GM21723 (cell line): ENCODE measurements around the gene MRPL37.

Experiments
- ATAC-seq: cut with Tn5 transposase; IDR thresholded peaks from one replicate; pipeline ENCODE4 v1.9.1; 2021; ENCODE audit warnings: mild to moderate bottlenecking, moderate library complexity; ENCODE audit not compliant: unreplicated experiment

Gene MRPL37

DNA sequence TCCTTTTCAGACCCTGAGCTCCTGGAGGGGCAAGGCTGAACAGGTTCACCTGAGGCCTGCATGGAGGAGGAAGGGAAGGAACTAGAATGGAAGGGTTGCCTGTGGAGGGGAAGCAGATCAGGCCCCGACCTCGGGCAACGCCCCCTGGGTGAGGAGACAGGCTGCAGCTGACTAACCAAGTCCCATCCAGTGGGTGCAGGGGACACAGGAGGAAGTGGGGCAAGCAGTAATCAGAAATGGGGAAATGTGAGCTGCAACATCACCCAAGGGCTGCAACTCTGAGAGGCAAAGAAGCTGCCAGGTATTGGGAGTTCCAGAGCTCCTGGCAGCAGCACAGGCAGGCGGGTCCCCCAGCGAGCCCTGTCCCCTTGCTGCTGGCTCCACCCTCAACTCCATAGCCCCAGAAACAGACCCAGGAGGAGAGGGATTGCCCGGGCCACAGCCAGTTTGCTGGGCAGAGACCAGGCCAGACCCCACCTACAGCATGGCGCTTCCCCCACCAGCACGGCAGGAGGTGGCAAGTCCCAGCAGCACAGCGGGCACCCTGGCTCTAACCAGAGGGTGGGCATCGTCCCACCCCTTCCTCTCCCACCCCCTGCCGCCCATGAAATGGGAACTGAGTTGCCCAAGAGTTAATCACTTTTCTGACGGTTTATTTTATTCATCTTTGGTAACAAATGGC, 38.5 kb downstream of the MRPL37 start:
- no peak for ATAC-seq

DNA sequence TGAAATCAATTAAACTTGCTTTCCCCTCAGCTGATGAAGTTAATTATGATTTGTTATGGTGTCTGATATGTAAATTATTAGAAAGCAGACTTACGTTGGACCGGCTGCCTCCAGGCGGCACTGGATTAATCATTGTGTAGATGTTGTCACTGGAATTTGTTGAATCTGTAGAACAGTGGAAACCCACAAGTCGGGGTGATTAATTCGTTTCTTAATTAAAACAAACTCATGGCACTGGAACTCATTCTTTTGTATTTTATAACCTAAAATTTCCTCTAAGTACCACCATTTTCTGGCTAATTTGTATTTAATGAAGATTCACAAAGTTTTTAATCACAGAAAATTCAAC, 39.0 kb downstream of the MRPL37 start:
- no peak for ATAC-seq

DNA sequence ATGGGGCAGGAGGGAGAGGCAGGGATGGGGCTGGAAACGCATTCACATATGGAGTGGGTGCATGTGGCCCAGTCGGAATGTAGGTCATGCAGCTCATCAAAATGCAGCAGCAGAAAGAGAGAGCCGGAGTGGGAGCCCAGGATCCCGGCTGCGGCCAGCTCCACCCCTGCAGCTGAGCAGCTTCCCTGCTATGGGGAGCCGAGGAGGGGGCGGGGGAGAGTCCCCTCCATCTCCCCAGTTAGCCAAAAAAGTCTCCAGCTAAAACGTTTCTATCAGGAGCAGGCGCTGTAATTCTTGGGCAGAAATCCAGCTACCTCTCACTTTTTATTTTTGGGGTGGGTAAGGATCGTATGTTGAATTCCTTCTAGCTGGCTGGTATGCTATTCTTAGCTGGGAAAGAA, 39.7 kb downstream of the MRPL37 start:
- ATAC-seq, result no peak

DNA sequence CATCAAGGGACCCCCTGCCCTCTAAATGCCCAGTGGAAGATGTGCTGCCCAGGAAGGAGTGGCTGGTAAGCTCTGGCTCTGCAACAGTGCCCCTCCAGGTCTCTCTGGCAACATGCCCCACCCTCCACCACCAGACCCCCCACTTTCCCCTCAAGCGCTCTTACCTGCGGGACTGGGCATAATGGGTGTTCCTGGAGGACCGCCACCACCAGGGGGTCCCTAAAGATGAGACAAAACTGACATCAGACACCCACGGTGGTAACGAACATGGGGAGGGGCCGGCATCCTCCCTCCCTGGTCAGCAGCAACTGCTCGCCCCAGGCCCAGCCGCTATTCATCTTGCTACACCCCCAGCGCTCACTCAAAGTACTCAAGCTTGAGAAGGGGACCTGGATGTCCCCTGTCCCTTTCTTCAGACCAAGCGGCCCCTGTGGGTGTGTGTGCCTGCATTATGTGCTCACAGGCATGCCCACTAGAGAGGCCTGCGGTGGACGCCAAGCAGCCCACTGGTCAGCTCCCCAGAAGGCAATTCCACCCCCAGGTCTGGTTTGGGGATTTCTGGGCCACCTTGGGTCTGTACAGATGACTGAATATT, 40.9 kb downstream of the MRPL37 start:
- ATAC-seq, result no peak

DNA sequence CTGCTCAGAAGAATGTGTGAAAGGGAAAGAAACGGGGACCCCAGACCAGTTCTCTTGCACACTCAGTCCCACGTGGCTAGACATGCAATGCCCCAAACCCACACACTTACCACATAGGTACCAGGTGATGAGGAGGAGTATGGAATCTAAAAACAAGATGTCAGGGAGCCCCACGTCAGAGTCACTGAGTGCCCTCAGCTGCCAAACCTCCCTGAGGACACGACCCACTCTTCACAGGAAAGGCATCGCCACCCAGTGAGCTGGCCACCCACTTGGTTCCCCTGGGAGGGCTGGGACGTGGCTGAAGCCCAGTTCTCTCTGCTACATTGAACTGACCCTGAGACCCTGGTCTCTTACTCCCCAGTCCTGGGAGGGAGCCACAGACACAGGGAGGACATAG, 41.4 kb downstream of the MRPL37 start:
- no peak for ATAC-seq

DNA sequence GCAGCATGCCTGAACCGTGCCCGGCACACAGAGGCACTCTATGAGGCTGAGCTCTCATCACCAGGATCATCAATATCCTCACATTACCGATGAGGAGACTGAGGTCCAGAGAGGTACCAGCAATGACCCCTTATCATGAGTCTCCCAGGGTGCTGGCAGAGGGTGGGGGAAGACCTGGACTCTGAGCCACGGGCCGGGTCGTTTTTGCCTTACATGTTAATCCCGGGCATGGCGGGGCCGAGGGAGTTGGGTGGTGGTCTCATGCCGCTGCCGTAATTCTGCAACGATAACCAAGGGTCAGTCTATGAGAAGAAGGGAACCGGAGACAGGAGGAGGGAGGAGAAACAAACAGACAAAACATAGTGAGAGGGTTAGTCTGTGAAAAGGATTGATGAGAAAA, 43.1 kb downstream of the MRPL37 start:
- ATAC-seq, result no peak

DNA sequence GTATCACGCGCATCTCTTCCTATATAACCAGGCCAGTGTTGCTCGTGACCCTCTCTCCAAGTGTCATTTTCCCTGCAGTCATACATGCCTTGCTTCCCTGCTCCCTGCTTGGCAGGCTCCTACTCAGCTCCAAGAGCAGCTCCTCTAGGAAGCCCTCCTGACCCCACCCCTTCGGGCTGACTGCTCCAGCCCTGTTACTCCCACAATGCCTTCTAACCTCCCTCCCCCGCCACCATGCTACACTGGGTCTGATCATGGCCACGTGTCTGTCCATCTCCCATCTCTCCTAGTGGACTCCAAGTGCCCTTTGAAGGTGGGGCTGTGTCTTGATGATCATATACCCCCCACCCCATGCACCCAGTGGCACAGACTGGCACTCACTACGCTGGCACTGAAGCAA, 44.7 kb downstream of the MRPL37 start:
- ATAC-seq, result no peak

DNA sequence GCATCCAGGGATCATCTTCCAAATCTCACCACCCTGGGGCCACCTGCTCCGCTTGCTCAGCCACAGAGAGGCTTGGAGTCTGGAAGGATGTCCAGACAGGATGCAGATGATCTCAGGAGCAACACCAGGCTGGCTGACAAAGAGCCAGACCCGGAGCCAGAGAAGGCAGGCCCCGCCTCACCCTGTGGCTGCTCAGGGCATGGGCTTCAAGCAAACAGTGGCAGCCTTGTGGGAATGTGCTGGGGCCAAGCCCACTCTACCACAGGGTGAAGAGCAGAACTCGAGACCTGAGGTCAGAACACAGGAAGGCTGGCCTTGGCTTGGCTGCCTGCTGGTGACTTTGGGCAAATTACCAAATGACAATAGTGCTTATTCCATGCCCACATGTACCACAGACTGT, 45.5 kb downstream of the MRPL37 start:
- no peak for ATAC-seq

DNA sequence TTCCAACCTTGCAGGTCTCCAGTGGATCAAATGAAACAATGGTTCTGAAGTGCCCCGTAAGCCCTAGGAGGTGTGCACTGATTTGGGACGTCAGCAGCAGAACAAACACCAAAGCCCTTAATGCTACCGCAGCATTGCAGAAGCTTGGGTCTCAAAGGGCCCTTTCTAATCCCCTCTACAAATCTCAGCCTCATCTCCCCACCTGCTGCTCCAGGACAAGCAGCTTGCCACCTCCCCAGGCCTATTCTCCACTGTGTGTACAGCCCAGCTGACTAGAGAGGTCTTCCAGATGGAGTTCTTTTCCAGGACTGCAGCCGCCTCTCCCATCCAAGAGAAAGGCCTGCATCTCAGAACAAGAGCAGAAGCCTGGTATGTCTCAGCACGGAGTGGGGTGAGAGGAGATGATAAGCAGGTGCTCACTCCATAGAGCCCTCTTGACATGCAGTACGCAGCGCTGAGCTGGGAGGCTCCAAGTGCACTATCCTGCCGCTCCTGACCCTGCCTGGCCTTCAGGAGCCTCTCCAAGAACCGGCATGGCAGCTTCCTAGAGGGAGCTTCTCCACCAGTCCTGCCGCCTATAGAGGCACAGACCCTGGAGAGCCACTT, 46.3 kb downstream of the MRPL37 start:
- no peak for ATAC-seq

DNA sequence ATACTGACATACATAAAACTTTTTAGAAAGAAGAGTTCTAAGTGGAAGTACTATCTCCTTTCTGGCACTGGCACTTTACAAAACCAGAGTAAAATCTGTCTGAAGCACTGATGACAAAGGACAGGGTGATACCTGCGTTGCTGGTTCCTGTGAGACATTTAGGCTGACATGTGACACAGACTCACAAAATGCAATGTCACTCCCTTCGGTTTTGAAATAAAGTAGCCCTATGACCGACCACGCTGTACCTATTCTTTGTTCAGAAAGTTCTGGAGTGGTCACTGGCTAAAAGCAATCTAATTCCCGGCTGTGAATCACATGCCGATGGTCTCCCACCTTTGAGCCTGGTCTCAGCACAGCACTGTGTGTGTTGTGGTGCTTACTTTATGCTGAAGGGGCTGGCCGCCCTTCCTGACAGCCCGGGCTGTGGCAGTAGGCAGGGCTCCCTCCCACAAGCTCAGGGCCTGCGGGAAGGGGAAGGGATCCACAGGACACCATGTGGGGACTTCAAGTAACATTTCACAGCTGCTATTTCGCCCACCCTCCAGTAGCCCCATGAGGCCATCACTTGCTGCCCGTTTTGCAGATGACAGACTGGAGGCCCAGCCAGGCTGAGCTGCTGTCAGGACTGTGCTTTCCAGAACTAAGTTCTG, 48.0 kb downstream of the MRPL37 start:
- ATAC-seq, result no peak

DNA sequence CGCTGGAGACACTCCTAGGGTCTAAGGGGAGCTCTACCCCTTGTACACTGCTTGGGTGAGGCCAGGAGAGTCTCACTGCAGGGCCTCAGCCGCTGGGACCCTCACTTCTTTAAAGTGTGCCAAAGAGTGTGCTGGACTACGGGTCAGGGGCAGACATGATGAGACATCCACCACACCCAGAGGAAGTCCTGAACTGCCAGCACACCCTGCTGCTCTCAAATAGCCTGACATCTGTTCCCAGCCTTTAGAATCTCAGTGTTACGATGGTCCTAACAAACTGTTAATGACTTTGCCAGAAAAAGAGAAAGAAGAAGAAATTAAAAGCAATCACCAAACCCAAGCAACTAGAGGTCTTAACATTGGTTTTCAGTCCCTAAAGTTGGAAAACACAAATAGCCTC, 49.0 kb downstream of the MRPL37 start:
- no peak for ATAC-seq

DNA sequence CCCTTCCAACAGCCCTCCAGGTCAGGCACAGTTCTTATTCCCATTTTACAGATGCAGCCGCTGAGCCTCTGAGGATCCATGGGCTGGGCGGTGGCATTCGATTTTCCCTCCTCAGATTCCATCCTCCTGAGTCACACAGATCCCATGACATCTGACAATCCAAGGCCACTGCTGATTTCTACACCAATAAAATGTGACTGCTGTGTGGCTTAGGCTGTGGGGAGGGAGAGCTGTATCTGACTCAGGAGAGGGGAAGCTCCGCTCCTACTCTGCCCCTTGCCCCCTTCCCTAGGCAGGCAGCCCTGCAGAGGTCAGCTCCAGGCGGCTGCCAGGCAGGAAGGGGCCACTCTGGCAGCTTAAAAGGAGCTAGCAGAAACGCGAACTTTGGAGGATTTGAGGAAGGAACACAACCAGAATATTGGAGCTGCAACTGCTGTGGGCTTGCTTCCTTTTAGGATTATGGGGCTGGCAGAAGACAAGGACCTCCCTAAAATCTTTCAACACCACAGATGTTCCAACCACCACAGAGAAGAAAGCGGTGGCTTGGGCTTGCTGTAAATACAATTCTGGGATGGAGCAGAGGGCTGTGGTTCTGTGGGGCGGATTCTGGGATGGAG, 50.0 kb downstream of the MRPL37 start:
- ATAC-seq, result no peak

DNA sequence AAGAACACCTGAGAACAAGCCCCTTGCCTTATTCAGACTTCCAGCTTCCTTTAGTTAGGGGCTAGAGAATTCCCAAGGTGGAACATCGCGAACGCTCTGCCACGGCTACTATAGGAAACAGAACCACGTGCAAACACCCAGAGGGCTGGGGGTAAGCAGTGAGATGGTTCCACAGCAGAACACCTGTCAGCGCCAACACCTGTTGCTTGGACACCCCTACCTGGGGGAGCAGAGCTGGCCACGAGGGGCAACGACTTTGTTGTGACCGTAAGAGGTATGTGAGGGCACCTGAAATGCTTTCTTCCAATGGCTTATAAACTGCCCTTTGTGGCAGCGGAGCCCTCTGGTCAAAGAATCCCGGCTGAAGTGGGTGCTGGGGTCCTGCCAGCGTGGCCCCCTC, 50.7 kb downstream of the MRPL37 start:
- no peak for ATAC-seq

DNA sequence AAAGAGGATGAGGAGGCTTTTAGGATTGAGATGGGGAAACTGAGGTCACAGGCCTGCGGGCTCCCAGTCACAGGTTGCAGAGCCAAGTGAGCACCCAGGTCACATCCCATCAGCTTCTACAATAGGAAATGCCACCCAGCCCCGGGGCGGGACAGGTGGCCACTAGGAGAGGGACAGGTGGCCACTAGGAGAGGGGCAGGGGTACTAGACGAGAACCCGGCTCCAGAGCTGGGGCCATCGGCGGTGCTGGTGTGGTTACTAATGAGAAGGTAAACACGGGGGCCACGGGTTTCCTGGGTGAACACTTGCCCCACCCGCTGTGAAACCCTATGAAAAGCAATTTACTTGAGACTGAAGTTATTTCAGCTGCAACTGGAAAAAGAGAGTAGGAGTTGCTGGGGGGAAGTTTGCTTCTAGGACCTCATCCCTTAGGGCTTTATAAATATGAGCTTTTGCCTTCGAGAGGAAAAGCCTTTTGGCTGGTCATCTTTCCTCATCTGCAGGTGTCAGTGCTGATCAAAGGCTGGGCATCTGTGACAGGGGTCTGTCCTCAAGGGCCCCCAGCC, 52.5 kb downstream of the MRPL37 start:
- no peak for ATAC-seq

DNA sequence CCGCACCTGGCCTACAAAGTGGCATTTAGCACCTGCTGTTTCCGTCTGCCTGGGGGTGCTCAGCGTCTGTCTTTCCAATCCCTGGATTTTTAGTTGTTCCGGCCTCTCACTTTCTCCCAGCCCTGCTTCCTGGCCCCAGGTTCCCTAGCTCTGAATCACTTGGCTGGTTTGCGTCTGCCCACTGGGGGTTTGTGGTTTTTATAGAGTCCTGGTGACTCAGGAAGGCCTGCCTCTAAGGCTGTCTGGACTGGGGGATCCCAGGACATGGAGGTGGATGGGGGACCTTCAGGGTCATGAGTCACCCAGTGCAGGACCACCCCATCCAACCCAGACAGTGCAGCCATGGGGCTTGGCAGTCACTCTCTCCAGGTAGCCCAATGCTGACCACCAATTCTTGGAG, 53.5 kb downstream of the MRPL37 start:
- no peak for ATAC-seq

DNA sequence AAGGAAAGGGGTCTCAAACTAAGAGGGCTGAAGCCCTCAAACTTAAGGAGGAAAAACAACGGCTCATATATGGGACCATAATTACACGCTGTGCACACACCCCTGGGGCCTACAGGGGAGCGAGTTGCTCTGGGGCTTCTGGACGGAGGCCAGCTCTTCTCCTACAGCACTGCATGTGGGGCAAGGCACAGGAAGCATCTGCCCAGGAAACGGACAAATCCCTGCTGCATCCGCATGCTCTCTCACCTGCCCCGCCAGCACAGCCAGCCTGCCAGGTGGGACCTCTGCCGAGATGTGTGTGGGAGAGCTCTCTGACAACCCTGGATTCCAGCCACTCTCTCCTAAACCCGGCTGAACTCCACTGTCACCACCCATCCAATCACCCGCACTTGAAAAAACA, 54.1 kb downstream of the MRPL37 start:
- ATAC-seq, result no peak

DNA sequence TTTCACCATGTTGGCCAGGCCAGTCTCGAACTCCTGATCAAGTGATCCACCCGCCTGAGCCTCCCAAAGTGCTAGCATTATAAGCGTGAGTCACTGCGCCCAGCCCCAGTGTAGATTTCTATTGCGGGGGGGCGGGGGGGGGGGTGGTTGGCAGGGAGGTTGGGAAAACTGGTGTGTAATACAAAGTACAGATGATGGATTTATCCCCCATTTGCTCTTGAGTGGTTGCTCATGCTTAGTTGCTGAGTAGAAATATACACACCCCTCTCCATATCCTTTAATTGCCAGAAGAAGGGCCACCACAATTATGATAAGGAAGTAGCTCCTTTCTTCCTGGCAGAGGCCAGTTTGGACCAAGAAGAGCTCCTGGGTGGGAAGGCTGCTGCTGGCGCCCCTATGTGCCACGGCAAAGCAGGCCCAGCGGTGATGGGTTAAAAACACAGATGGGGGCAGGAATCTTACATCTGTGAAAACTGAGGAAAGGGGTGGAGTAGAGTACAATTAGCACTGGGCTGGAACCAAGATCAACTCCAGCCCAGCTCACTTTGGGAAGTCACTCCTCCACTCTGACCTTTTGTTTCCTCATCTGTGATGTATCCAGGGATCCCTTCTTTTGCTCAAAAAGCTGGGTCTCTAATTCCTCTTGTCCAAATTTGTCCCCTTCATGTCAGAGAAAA, 55.2 kb downstream of the MRPL37 start:
- no peak for ATAC-seq

DNA sequence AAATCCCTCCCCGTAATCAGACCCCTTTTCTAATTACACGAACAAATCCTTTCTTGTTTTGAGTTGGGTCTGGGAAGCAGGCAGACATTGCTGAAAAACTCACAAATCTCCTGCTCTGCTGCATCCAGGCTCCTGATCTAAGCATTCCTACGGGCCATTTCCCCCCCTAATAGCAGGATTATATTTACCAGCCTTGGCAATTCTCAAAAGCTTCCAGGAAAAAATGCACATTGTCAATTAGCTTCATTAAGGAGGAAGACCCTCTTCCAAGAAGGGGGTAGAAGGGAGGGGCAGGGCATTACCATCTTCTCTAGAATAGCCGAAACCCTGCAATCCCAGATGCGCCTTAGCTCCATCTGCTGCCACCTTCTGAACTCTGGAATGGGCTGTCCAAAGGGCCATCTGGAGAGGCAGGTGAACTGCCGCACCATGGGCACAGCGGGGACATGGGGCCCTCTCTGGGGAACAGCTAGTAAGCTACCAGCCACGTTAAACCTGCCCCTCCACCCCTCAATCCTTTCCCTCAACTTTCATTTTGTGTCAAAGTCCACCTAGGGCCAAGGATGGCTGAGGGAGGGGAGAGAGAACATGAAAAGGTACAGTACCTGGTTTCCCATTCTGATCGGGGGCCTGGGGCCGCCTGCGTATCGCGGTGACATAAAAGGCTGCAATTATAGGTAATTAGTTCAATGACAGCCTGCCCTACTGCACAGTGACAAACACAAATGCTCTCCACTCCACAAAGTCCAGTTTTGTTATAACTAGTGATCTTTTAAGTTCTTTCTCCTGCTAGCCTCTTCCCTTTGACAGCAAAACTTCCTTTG, 56.8 kb downstream of the MRPL37 start:
- no peak for ATAC-seq

DNA sequence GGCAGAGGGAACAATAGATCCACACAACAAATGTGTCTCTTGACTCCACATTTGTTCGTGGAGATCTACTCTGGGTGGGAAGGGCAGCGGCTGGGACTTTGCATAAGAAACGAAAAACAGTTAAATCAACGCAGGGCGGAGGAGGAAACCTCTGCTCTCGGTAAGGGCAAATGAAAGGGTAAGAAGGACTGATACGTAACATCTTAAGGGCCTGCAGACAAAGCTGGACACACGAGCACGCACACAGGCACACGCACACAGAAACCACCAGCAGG, 57.3 kb downstream of the MRPL37 start:
- no peak for ATAC-seq

DNA sequence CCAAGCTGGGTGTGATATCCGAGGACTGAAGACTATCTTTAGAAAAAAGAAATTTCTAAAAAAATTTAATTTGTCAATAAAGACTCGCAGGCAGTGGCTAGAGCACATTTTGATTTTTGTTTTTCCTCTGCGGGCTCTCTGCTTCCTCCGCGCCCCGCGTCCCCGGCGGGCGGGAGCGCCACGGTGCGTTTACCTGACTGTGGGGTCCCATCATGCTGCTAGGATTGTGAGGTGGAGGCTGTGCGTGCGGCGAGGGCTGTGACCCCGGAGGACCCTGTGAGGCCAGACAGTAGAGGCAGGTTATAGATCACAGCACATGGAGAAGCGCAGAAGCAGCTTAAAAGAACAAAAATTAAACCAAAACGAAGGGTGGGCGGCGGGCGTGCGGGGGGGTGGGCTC, 57.9 kb downstream of the MRPL37 start:
- no peak for ATAC-seq
